Memory B cell (primary cell): ENCODE measurements around the gene PROSER1.
"Not testable (repeated sequence)": the region's sequence is repeated elsewhere in the genome, so short reads cannot be mapped to it uniquely, and the experiment has no call there.

Experiments used
- ATAC-seq: fragments of 150-1000 bp; cut with Tn5 transposase; 2 replicates; pipeline ENCODE4 v1.10.0; 2021; ENCODE audit warnings: low read depth, mild to moderate bottlenecking, moderate library complexity
- DNase-seq, 2 donors: peaks; one replicate each; pipeline ENCODE4 v3.0.0; 2022; ENCODE audit warnings: low spot score in 2 of 2
- H3K27ac Mint-ChIP-seq: one replicate; pipeline ENCODE4 v1.8.0; 2022; ENCODE audit warnings: mild to moderate bottlenecking, moderate library complexity, mixed read lengths
- H3K27me3 Mint-ChIP-seq: one replicate; pipeline ENCODE4 v1.8.0; 2022; ENCODE audit warnings: mixed read lengths
- H3K36me3 Mint-ChIP-seq: one replicate; pipeline ENCODE4 v1.8.0; 2022; ENCODE audit warnings: mild to moderate bottlenecking, mixed read lengths
- H3K4me1 Mint-ChIP-seq: one replicate; pipeline ENCODE4 v1.8.0; 2022; ENCODE audit warnings: mixed read lengths
- H3K4me3 Mint-ChIP-seq: one replicate; pipeline ENCODE4 v1.8.0; 2022; ENCODE audit warnings: mild to moderate bottlenecking, moderate library complexity, mixed read lengths
- H3K9me3 Mint-ChIP-seq: one replicate; pipeline ENCODE4 v1.8.0; 2022; ENCODE audit warnings: mixed read lengths

PROSER1 gene

GRCh38 chr13:39013462-39013861 is 24.4 kb downstream of the PROSER1 start:
- Mint-ChIP-seq H3K9me3 (no peaks in the 10 kb centered on the region), H3K4me3 (no peak overlapping the region), H3K27ac (no peak overlapping the region), H3K36me3 (peaks cover 44% of the 10 kb centered on the region), H3K27me3 (no peaks in the 10 kb centered on the region), H3K4me1 (no peaks in the 10 kb centered on the region)
- DNase-seq (no peak), ATAC-seq (no peak)

GRCh38 chr13:39012608-39013007 is 25.3 kb downstream of the PROSER1 start:
- Mint-ChIP-seq H3K9me3 (no peaks in the 10 kb centered on the region), H3K4me3 (no peak overlapping the region), H3K4me1 (no peaks in the 10 kb centered on the region), H3K27me3 (no peaks in the 10 kb centered on the region), H3K36me3 (peaks cover 48% of the 10 kb centered on the region), H3K27ac (no peak overlapping the region)
- no peak for DNase-seq
- ATAC-seq: no peak

GRCh38 chr13:39006371-39007111 is 31.3 kb downstream of the PROSER1 start:
- ATAC-seq, H3K4me3 Mint-ChIP-seq, DNase-seq, H3K9me3 Mint-ChIP-seq, H3K27me3 Mint-ChIP-seq, H3K4me1 Mint-ChIP-seq, H3K27ac Mint-ChIP-seq: not testable (repeated sequence)
- H3K36me3 Mint-ChIP-seq: peaks cover 22% of the 10 kb centered on the region

GRCh38 chr13:38998739-38999138 is 39.1 kb downstream of the PROSER1 start:
- DNase-seq (no peak), ATAC-seq (no peak)
- no peaks in the 10 kb centered on the region for H3K9me3 Mint-ChIP-seq
- H3K4me3 Mint-ChIP-seq: no peak overlapping the region
- H3K27me3 Mint-ChIP-seq: peaks cover 1% of the 10 kb centered on the region
- no peaks in the 10 kb centered on the region for H3K36me3 Mint-ChIP-seq
- no peaks in the 10 kb centered on the region for H3K4me1 Mint-ChIP-seq
- H3K27ac Mint-ChIP-seq: no peak overlapping the region

GRCh38 chr13:38993381-38993780 is 44.5 kb downstream of the PROSER1 start:
- DNase-seq (no peak), ATAC-seq (no peak)
- no peak overlapping the region for H3K27ac Mint-ChIP-seq
- H3K4me3 Mint-ChIP-seq: no peak overlapping the region
- H3K4me1 Mint-ChIP-seq: no peaks in the 10 kb centered on the region
- peaks cover 3% of the 10 kb centered on the region for H3K27me3 Mint-ChIP-seq
- H3K36me3 Mint-ChIP-seq: no peaks in the 10 kb centered on the region
- no peaks in the 10 kb centered on the region for H3K9me3 Mint-ChIP-seq

GRCh38 chr13:38990693-38991092 is 47.2 kb downstream of the PROSER1 start, which contains the start of gene STOML3:
STOML3 (minus strand) TSS chr13:38990831; CDS start chr13:38990721, 110 bp downstream.
- Mint-ChIP-seq H3K27ac (no peak within 1 kb of the TSS), H3K36me3 (no peaks in the 10 kb centered on the region), H3K4me1 (no peaks in the 10 kb centered on the region), H3K4me3 (no peak within 1 kb of the TSS), H3K9me3 (no peaks in the 10 kb centered on the region), H3K27me3 (peaks cover 3% of the 10 kb centered on the region)
- DNase-seq (no peak), ATAC-seq (no peak)

- ATAC-seq (no peak), DNase-seq (no peak)
- Mint-ChIP-seq H3K36me3 (peaks cover 4% of the 10 kb centered on the region), H3K4me3 (no peak overlapping the region), H3K27me3 (peaks cover 5% of the 10 kb centered on the region), H3K9me3 (peaks cover 11% of the 10 kb centered on the region), H3K4me1 (no peaks in the 10 kb centered on the region), H3K27ac (no peak overlapping the region)
Measured at GRCh38 chr13:38981096-38981495, 56.8 kb downstream of the PROSER1 start.

- no peak overlapping the region for H3K27ac Mint-ChIP-seq
- no peak for ATAC-seq
Measured at GRCh38 chr13:38980750-38981078, 57.2 kb downstream of the PROSER1 start.

GRCh38 chr13:38979891-38980749 is 57.8 kb downstream of the PROSER1 start:
- ATAC-seq (no peak), DNase-seq (no peak)
- H3K4me1 Mint-ChIP-seq: no peaks in the 10 kb centered on the region
- H3K9me3 Mint-ChIP-seq: peaks cover 11% of the 10 kb centered on the region
- H3K27ac Mint-ChIP-seq: no peak overlapping the region
- peaks cover 5% of the 10 kb centered on the region for H3K27me3 Mint-ChIP-seq
- H3K36me3 Mint-ChIP-seq: peaks cover 4% of the 10 kb centered on the region
- no peak overlapping the region for H3K4me3 Mint-ChIP-seq

More at GRCh38 chr13:38980750-38981078, 57.2 kb downstream of the PROSER1 start:
- Mint-ChIP-seq H3K4me1 (no peaks in the 10 kb centered on the region), H3K9me3 (peaks cover 11% of the 10 kb centered on the region), H3K27me3 (peaks cover 5% of the 10 kb centered on the region), H3K36me3 (peaks cover 4% of the 10 kb centered on the region), H3K4me3 (no peak overlapping the region)
- no peak for DNase-seq

- no peak for DNase-seq
- no peak for ATAC-seq
- no peaks in the 10 kb centered on the region for H3K9me3 Mint-ChIP-seq
- no peak overlapping the region for H3K4me3 Mint-ChIP-seq
- H3K27me3 Mint-ChIP-seq: peaks cover 2% of the 10 kb centered on the region
- no peaks in the 10 kb centered on the region for H3K36me3 Mint-ChIP-seq
- H3K4me1 Mint-ChIP-seq: no peaks in the 10 kb centered on the region
- no peak overlapping the region for H3K27ac Mint-ChIP-seq
Measured at GRCh38 chr13:38970380-38971051, 67.4 kb downstream of the PROSER1 start.

- no peak for DNase-seq
- no peak for ATAC-seq
- H3K27me3 Mint-ChIP-seq: peaks cover 2% of the 10 kb centered on the region
Measured at GRCh38 chr13:38969187-38969586, 68.7 kb downstream of the PROSER1 start.

GRCh38 chr13:38967446-38967845 is 70.4 kb downstream of the PROSER1 start:
- H3K36me3 Mint-ChIP-seq: no peaks in the 10 kb centered on the region
- DNase-seq: no peak
- no peak overlapping the region for H3K27ac Mint-ChIP-seq
- peaks cover 2% of the 10 kb centered on the region for H3K27me3 Mint-ChIP-seq
- no peak for ATAC-seq
- H3K4me1 Mint-ChIP-seq: no peaks in the 10 kb centered on the region
- no peaks in the 10 kb centered on the region for H3K9me3 Mint-ChIP-seq
- no peak overlapping the region for H3K4me3 Mint-ChIP-seq

More at GRCh38 chr13:38969187-38969586, 68.7 kb downstream of the PROSER1 start:
- Mint-ChIP-seq H3K36me3 (no peaks in the 10 kb centered on the region), H3K27ac (no peak overlapping the region), H3K9me3 (no peaks in the 10 kb centered on the region), H3K4me1 (no peaks in the 10 kb centered on the region), H3K4me3 (no peak overlapping the region)

- Mint-ChIP-seq H3K27me3 (no peaks in the 10 kb centered on the region), H3K27ac (no peak overlapping the region), H3K9me3 (no peaks in the 10 kb centered on the region), H3K4me3 (no peak overlapping the region), H3K36me3 (no peaks in the 10 kb centered on the region), H3K4me1 (no peaks in the 10 kb centered on the region)
- DNase-seq: no peak
- ATAC-seq: no peak
Measured at GRCh38 chr13:38965281-38965680, 72.6 kb downstream of the PROSER1 start.

- Mint-ChIP-seq H3K36me3 (no peaks in the 10 kb centered on the region), H3K9me3 (no peaks in the 10 kb centered on the region), H3K27me3 (no peaks in the 10 kb centered on the region), H3K27ac (no peak overlapping the region), H3K4me1 (no peaks in the 10 kb centered on the region), H3K4me3 (no peak overlapping the region)
- DNase-seq (no peak), ATAC-seq (no peak)
Measured at GRCh38 chr13:38960175-38960574, 77.7 kb downstream of the PROSER1 start.
